H9 (cell line): ENCODE results near the gene GCHFR. TPM values are rescaled to one million over a fixed set of nuclear protein-coding genes. Genes with fewer than 3 reads are reported as not detected.
A peak's percentile ranks its signal among the peaks of the same experiment; 100 is the strongest.

Experiments
- DNase-seq: peaks from one replicate; pipeline ENCODE4 v3.0.0-alpha.2; 2017
- H2AFZ ChIP-seq: one replicate; pipeline ENCODE4 v1.6.1; 2013; ENCODE audit warnings: mild to moderate bottlenecking, low read length, control low read depth, moderate library complexity
- H2AK5ac ChIP-seq: 2 replicates; pipeline ENCODE4 v1.6.1; 2013; ENCODE audit warnings: low read length, control low read depth, mixed read lengths; ENCODE audit not compliant: insufficient read length
- H2BK120ac ChIP-seq: one replicate; pipeline ENCODE4 v1.6.1; 2013; ENCODE audit warnings: low read depth, mild to moderate bottlenecking, low read length, control low read depth, inconsistent platforms; ENCODE audit not compliant: poor library complexity, severe bottlenecking
- H2BK12ac ChIP-seq: 2 replicates; pipeline ENCODE4 v1.6.1; 2013; ENCODE audit warnings: low read length, control low read depth, mixed read lengths, low read depth; ENCODE audit not compliant: insufficient read length
- H2BK15ac ChIP-seq: 2 replicates; pipeline ENCODE4 v1.6.1; 2013; ENCODE audit warnings: low read depth, low read length, control low read depth
- H2BK20ac ChIP-seq: one replicate; pipeline ENCODE4 v1.6.1; 2013; ENCODE audit warnings: low read depth, mild to moderate bottlenecking, low read length, control low read depth, inconsistent platforms; ENCODE audit not compliant: poor library complexity, severe bottlenecking
- H2BK5ac ChIP-seq: 2 replicates; pipeline ENCODE4 v1.6.1; 2013; ENCODE audit warnings: low read length, control low read depth, mixed read lengths; ENCODE audit not compliant: insufficient read length
- H3K14ac ChIP-seq: 2 replicates; pipeline ENCODE4 v1.6.1; 2013; ENCODE audit warnings: low read length, control low read depth; ENCODE audit not compliant: insufficient read depth
- H3K18ac ChIP-seq: 2 replicates; pipeline ENCODE4 v1.6.1; 2013; ENCODE audit warnings: low read depth, mild to moderate bottlenecking, mixed read lengths, low read length, control low read depth; ENCODE audit not compliant: insufficient read length
- H3K23ac ChIP-seq: 2 replicates; pipeline ENCODE4 v1.6.1; 2013; ENCODE audit warnings: low read length, control low read depth, mixed read lengths, low read depth; ENCODE audit not compliant: insufficient read length
- H3K23me2 ChIP-seq: 2 replicates; pipeline ENCODE4 v1.6.1; 2013; ENCODE audit warnings: low read depth, mild to moderate bottlenecking, mixed read lengths, low read length, control low read depth; ENCODE audit not compliant: insufficient read length, poor library complexity, severe bottlenecking
- H3K27ac ChIP-seq: 2 replicates; pipeline ENCODE4 v1.5.1; 2013; ENCODE audit warnings: low read length, control low read depth, mixed read lengths, low read depth; ENCODE audit not compliant: insufficient read length
- H3K27me3 ChIP-seq: 2 replicates; pipeline ENCODE4 v1.6.1; 2013; ENCODE audit warnings: low read length, control low read depth, inconsistent platforms; ENCODE audit not compliant: insufficient read depth
- H3K4ac ChIP-seq: 2 replicates; pipeline ENCODE4 v1.6.1; 2013; ENCODE audit warnings: low read depth, mild to moderate bottlenecking, control low read depth, inconsistent platforms, low read length, moderate library complexity
- H3K4me1 ChIP-seq: 2 replicates; pipeline ENCODE4 v1.6.1; 2013; ENCODE audit warnings: low read length, control low read depth, inconsistent platforms; ENCODE audit not compliant: insufficient read depth
- H3K4me2 ChIP-seq: 2 replicates; pipeline ENCODE4 v1.6.1; 2013; ENCODE audit warnings: low read length, control low read depth, mixed read lengths; ENCODE audit not compliant: insufficient read length, insufficient read depth
- H3K56ac ChIP-seq: 2 replicates; pipeline ENCODE4 v1.6.1; 2013; ENCODE audit warnings: low read depth, mild to moderate bottlenecking, mixed read lengths, low read length, control low read depth; ENCODE audit not compliant: insufficient read length
- H3K79me1 ChIP-seq: 2 replicates; pipeline ENCODE4 v1.6.1; 2013; ENCODE audit warnings: low read depth, mild to moderate bottlenecking, moderate library complexity, low read length, control low read depth, inconsistent platforms; ENCODE audit not compliant: insufficient read depth, poor library complexity, severe bottlenecking
- H3K79me2 ChIP-seq: 2 replicates; pipeline ENCODE4 v1.6.1; 2013; ENCODE audit warnings: low read length, control low read depth, inconsistent platforms; ENCODE audit not compliant: insufficient read depth
- H3K9ac ChIP-seq: 2 replicates; pipeline ENCODE4 v1.6.1; 2013; ENCODE audit warnings: low read length, control low read depth, mixed read lengths; ENCODE audit not compliant: insufficient read length; ENCODE audit errors: extremely low read depth
- H3K9me3 ChIP-seq: one replicate; pipeline ENCODE4 v1.6.1; 2013; ENCODE audit warnings: low read depth, low read length, inconsistent platforms; ENCODE audit not compliant: control insufficient read depth
- H3T11ph ChIP-seq: one replicate; pipeline ENCODE4 v1.6.1; 2013; ENCODE audit warnings: mild to moderate bottlenecking, low read length, control low read depth, inconsistent platforms
- H4K20me1 ChIP-seq: one replicate; pipeline ENCODE4 v1.6.1; 2013; ENCODE audit not compliant: control insufficient read depth, insufficient read length, insufficient read depth
- H4K5ac ChIP-seq: 2 replicates; pipeline ENCODE4 v1.6.1; 2013; ENCODE audit warnings: low read depth, mild to moderate bottlenecking, mixed read lengths, low read length, control low read depth; ENCODE audit not compliant: insufficient read length
- H4K8ac ChIP-seq: replicated peaks from 2 replicates; pipeline ENCODE4 v1.6.1; 2013; ENCODE audit warnings: low read length, control low read depth, mixed read lengths, low read depth; ENCODE audit not compliant: insufficient read length
- H4K91ac ChIP-seq: 2 replicates; pipeline ENCODE4 v1.6.1; 2013; ENCODE audit warnings: low read depth, mild to moderate bottlenecking, moderate library complexity, mixed read lengths, low read length, control low read depth; ENCODE audit not compliant: insufficient read length
- H3K27ac Mint-ChIP-seq, 3 experiments: 2 replicates in 2 of 3; 3 replicates in 1 of 3; pipeline ENCODE4 v1.8.0; 2020 to 2021; ENCODE audit warnings: mixed read lengths in 3 of 3, mild to moderate bottlenecking in 1 of 3, moderate library complexity in 1 of 3
- H3K27me3 Mint-ChIP-seq: 2 replicates; pipeline ENCODE4 v1.8.0; 2021; ENCODE audit warnings: low read depth, mild to moderate bottlenecking, moderate library complexity, mixed read lengths
- H3K36me3 Mint-ChIP-seq, 3 experiments: 2 replicates in 2 of 3; 3 replicates in 1 of 3; pipeline ENCODE4 v1.8.0; 2020 to 2021; ENCODE audit warnings: low read depth in 3 of 3, mixed read lengths in 3 of 3; ENCODE audit not compliant: insufficient read depth in 1 of 3
- H3K4me1 Mint-ChIP-seq, 2 experiments: 2 replicates each; pipeline ENCODE4 v1.8.0; 2020; ENCODE audit warnings: mixed read lengths in 2 of 2
- H3K4me3 Mint-ChIP-seq, 2 experiments: 2 replicates in 1 of 2; 3 replicates in 1 of 2; pipeline ENCODE4 v1.8.0; 2020 to 2021; ENCODE audit warnings: mild to moderate bottlenecking in 2 of 2, mixed read lengths in 2 of 2, moderate library complexity in 1 of 2
- H3K9me3 Mint-ChIP-seq, 2 experiments: 2 replicates in 1 of 2; 3 replicates in 1 of 2; pipeline ENCODE4 v1.8.0; 2020; ENCODE audit warnings: mild to moderate bottlenecking in 2 of 2, mixed read lengths in 2 of 2, moderate library complexity in 1 of 2
- WGBS: extraction: QIAGEN DNeasy Blood & Tissue Kit; methylation state at CpG from one replicate; pipeline ENCODE4 v1.1.7; 2013; ENCODE audit warnings: missing lambda C conversion rate, low lambda C conversion rate, mixed read lengths; ENCODE audit not compliant: insufficient read length; ENCODE audit errors: extremely low coverage; 5-methylcytosine and 5-hydroxymethylcytosine counted together
- total RNA-seq: library from RNA; stranded (reverse); gene quantifications from 2 replicates; pipeline ENCODE4 v1.2.1, GENCODE V29; 2021
- TF ChIP-seq, protein P1 (sequence below): fragments of 200-600 bp; sonication (generic); conservative IDR thresholded peaks from 3 replicates; pipeline ENCODE4 v1.8.0; 2021; ENCODE audit warnings: antibody characterized with exemption, mild to moderate bottlenecking

Gene GCHFR
- total RNA-seq, 1 experiment from 2014 or later = 37.0 TPM

GRCh38 chr15:40739854-40740253 lies 24.0 kb upstream of the GCHFR start:
- Histone ChIP-seq H4K8ac (no peak overlapping the region), H3K4ac (no peak overlapping the region), H2BK120ac (no peak overlapping the region), H4K91ac (no peak overlapping the region), H2BK20ac (no peak overlapping the region), H3K27me3 (no peaks in the 10 kb centered on the region), H3K56ac (no peak overlapping the region), H4K5ac (no peak overlapping the region), H3K27ac (no peak overlapping the region), H3K4me2 (no peak overlapping the region), H3K18ac (no peak overlapping the region), H2AFZ (no peak overlapping the region), H4K20me1 (no peaks in the 10 kb centered on the region), H2BK5ac (no peak overlapping the region), H3T11ph (no peak overlapping the region), H3K79me2 (no peaks in the 10 kb centered on the region), H3K79me1 (no peaks in the 10 kb centered on the region), H3K9ac (no peak overlapping the region), H3K14ac (no peak overlapping the region), H2AK5ac (no peak overlapping the region), H3K23ac (no peak overlapping the region), H2BK15ac (no peak overlapping the region), H3K9me3 (no peaks in the 10 kb centered on the region), H3K4me1 (peaks cover 18% of the 10 kb centered on the region), H2BK12ac (no peak overlapping the region), H3K23me2 (no peaks in the 10 kb centered on the region)
- Mint-ChIP-seq H3K9me3 (no peaks in the 10 kb centered on the region), H3K36me3 (peaks cover 13 to 54% (median 48%) of the 10 kb centered on the region in 3 experiments; a peak in 6 of 7 replicates), H3K4me3 (0 out of 5 replicates have a peak overlapping the region, but pooled peaks of 1 of the 2 experiments have one; percentile 16), H3K4me1 (peaks cover 44 to 45% of the 10 kb centered on the region in 2 experiments), H3K27ac (peak overlapping the region; percentile 62 to 93 (median 91); a peak in 6 of 7 replicates), H3K27me3 (no peaks in the 10 kb centered on the region; the same call in 1 of the 2 replicates)
- TF ChIP-seq, protein P1, sequence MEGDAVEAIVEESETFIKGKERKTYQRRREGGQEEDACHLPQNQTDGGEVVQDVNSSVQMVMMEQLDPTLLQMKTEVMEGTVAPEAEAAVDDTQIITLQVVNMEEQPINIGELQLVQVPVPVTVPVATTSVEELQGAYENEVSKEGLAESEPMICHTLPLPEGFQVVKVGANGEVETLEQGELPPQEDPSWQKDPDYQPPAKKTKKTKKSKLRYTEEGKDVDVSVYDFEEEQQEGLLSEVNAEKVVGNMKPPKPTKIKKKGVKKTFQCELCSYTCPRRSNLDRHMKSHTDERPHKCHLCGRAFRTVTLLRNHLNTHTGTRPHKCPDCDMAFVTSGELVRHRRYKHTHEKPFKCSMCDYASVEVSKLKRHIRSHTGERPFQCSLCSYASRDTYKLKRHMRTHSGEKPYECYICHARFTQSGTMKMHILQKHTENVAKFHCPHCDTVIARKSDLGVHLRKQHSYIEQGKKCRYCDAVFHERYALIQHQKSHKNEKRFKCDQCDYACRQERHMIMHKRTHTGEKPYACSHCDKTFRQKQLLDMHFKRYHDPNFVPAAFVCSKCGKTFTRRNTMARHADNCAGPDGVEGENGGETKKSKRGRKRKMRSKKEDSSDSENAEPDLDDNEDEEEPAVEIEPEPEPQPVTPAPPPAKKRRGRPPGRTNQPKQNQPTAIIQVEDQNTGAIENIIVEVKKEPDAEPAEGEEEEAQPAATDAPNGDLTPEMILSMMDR = peak; percentile 44; the same call in 2 of the 3 replicates
- no peak for DNase-seq
- no CpG with 5 or more reads among the region's 2 CpGs for WGBS
